ENCODE measurements around the gene TEP1. TPM values are rescaled to one million over a fixed set of nuclear protein-coding genes. Genes with fewer than 3 reads are reported as not detected.

TEP1 gene
- total RNA-seq, 1 experiment from 2014 or later = 15.8 TPM

GRCh38 chr14:20347747-20348146, 65.6 kb downstream of the TEP1 start:
- H3K27ac ChIP-seq (ENCODE audit: insufficient read length, low read depth, low read length) = no peak overlapping the region
- no peak overlapping the region for H3K4ac ChIP-seq (ENCODE audit: low read depth, low read length)
- H4K20me1 ChIP-seq (ENCODE audit: control insufficient read depth, insufficient read depth, insufficient read length) = no peaks in the 10 kb centered on the region
- TF ChIP-seq CTCF (conservative IDR thresholded peaks at IDR 0.05) = no peak
- H3K9me3 Mint-ChIP-seq = no peaks in the 10 kb centered on the region
- H3K56ac ChIP-seq (ENCODE audit: insufficient read length, low read depth, low read length) = no peak overlapping the region
- H2BK15ac ChIP-seq (ENCODE audit: low read depth, low read length) = no peak overlapping the region
- H2BK12ac ChIP-seq (ENCODE audit: insufficient read length, low read depth, low read length) = no peak overlapping the region
- H3K14ac ChIP-seq (ENCODE audit: insufficient read depth, low read length) = no peak overlapping the region
- H4K8ac ChIP-seq (replicated peaks; ENCODE audit: insufficient read length, low read depth, low read length) = no peak overlapping the region
- no peaks in the 10 kb centered on the region for H3K4me1 ChIP-seq (ENCODE audit: insufficient read depth, low read length)
- no peak overlapping the region for H3T11ph ChIP-seq (ENCODE audit: low read length)
- H3K23me2 ChIP-seq (ENCODE audit: insufficient read length, low read depth, low read length, poor library complexity, severe bottlenecking) = no peaks in the 10 kb centered on the region
- H2AFZ ChIP-seq (ENCODE audit: low read length) = no peak overlapping the region
- peaks cover 46 to 70% (median 68%) of the 10 kb centered on the region in 3 experiments for H3K36me3 Mint-ChIP-seq (ENCODE audit: insufficient read depth in 1 of 3, low read depth in 3 of 3)
- H4K5ac ChIP-seq (ENCODE audit: insufficient read length, low read depth, low read length) = no peak overlapping the region
- no peak overlapping the region for H4K91ac ChIP-seq (ENCODE audit: insufficient read length, low read depth, low read length)
- H3K4me2 ChIP-seq (ENCODE audit: insufficient read depth, insufficient read length, low read length) = no peak overlapping the region
- no peak overlapping the region for H3K9ac ChIP-seq (ENCODE audit: extremely low read depth, insufficient read length, low read length)
- WGBS (ENCODE audit: extremely low coverage, insufficient read length, low lambda C conversion rate) = no CpG with 5 or more reads among the region's 3 CpGs
- H2BK5ac ChIP-seq (ENCODE audit: insufficient read length, low read length) = no peak overlapping the region
- H3K18ac ChIP-seq (ENCODE audit: insufficient read length, low read depth, low read length) = no peak overlapping the region
- no peak overlapping the region for H2BK20ac ChIP-seq (ENCODE audit: low read depth, low read length, poor library complexity, severe bottlenecking)
- DNase-seq = no peak
- H2BK120ac ChIP-seq (ENCODE audit: low read depth, low read length, poor library complexity, severe bottlenecking) = no peak overlapping the region
- no peaks in the 10 kb centered on the region for H3K27me3 ChIP-seq (ENCODE audit: insufficient read depth, low read length)
- peaks cover 2% of the 10 kb centered on the region; the same call in 1 of the 2 replicates for H3K27me3 Mint-ChIP-seq (ENCODE audit: low read depth)
- H3K9me3 ChIP-seq (ENCODE audit: control insufficient read depth, low read depth, low read length) = no peaks in the 10 kb centered on the region
- H3K79me2 ChIP-seq (ENCODE audit: insufficient read depth, low read length) = no peaks in the 10 kb centered on the region
- no peak overlapping the region for H3K4me3 Mint-ChIP-seq
- no peak overlapping the region for H2AK5ac ChIP-seq (ENCODE audit: insufficient read length, low read length)
- no peaks in the 10 kb centered on the region for H3K79me1 ChIP-seq (ENCODE audit: insufficient read depth, low read depth, low read length, poor library complexity, severe bottlenecking)
- no peak overlapping the region for H3K23ac ChIP-seq (ENCODE audit: insufficient read length, low read depth, low read length)
- peaks cover 4 to 5% of the 10 kb centered on the region in 2 experiments; a peak in 3 of 4 replicates for H3K4me1 Mint-ChIP-seq
- H3K27ac Mint-ChIP-seq = no peak overlapping the region
